A549 (cell line): ENCODE measurements around the gene U2AF1L4. TPM values are rescaled to one million over a fixed set of nuclear protein-coding genes. Genes with fewer than 3 reads are reported as not detected.

ENCODE experiments used
- ATAC-seq, 2 experiments: fragments of 200-7000 bp in 1 of 2; fragments of >200 bp in 1 of 2; cut with Nextera tagmentation in 1 of 2; cut with Tn5 transposase in 1 of 2; 3 replicates each; pipeline versions ENCODE4 v1.8.0 to v1.9.1; 2018 to 2020; ENCODE audit warnings: mild to moderate bottlenecking in 1 of 2, moderate library complexity in 1 of 2
- CTCF ChIA-PET: fragments of 300-600 bp; sonication (Branson Sonifier 250); formaldehyde crosslinking; extraction: SDS; loops from one replicate; lab custom pipeline; 2021; ENCODE audit warnings: antibody characterized with exemption, inconsistent platforms; lab: Yijun Ruan, JAX
- POLR2A ChIA-PET: fragments of 350-600 bp; formaldehyde crosslinking; extraction: SDS; loops from one replicate; lab custom pipeline; 2021; ENCODE audit warnings: antibody characterized with exemption, inconsistent platforms; lab: Yijun Ruan, JAX
- DNase-seq, 2 experiments: peaks; one replicate each; pipeline versions ENCODE4 v3.0.0 to v3.0.0-alpha.2; 2011 to 2016; ENCODE audit warnings: low read depth in 1 of 2, low spot score in 1 of 2
- FAIRE-seq: peaks from 2 replicates; lab custom pipeline; 2011; peaks lifted over from hg19 to GRCh38; lab: Jason Lieb, UNC
- H3K27ac ChIP-seq, 2 experiments: fragments of >200 bp; sonication (Bioruptor Twin); formaldehyde crosslinking; 3 replicates each; pipeline ENCODE4 v1.5.1; 2016 to 2017
- H3K4me1 ChIP-seq: fragments of >200 bp; sonication (Bioruptor Twin); formaldehyde crosslinking; 3 replicates; pipeline ENCODE4 v1.6.1; 2016
- H3K4me2 ChIP-seq: fragments of >200 bp; sonication (Bioruptor Twin); formaldehyde crosslinking; 3 replicates; pipeline ENCODE4 v1.6.1; 2016
- H3K4me3 ChIP-seq: fragments of >200 bp; sonication (Bioruptor Twin); formaldehyde crosslinking; 3 replicates; pipeline ENCODE4 v1.5.1; 2016
- H3K9me3 ChIP-seq: fragments of >200 bp; sonication (Bioruptor Twin); formaldehyde crosslinking; 3 replicates; pipeline ENCODE4 v1.6.1; 2016
- CHD2 ChIP-seq: fragments of 150-350 bp; IDR thresholded peaks from 2 replicates; pipeline ENCODE4 v1.6.1; 2014; ENCODE audit warnings: low read length; ENCODE audit not compliant: partially characterized antibody
- EHF ChIP-seq: fragments of 250-450 bp; sonication (Bioruptor Pico); IDR thresholded peaks from 2 replicates; pipeline ENCODE4 v1.5.0; 2020; ENCODE audit warnings: mild to moderate bottlenecking
- EHMT2 ChIP-seq: fragments of 200-600 bp; sonication (generic); IDR thresholded peaks from 2 replicates; pipeline ENCODE4 v1.6.1; 2016; ENCODE audit warnings: antibody characterized with exemption, low read depth, mild to moderate bottlenecking, moderate library complexity
- EP300 ChIP-seq, 2 experiments: fragments of >200 bp; sonication (Bioruptor Twin); formaldehyde crosslinking; IDR thresholded peaks; 2 replicates in 1 of 2; 3 replicates in 1 of 2; pipeline ENCODE4 v1.6.1; 2016 to 2017
- ESRRA ChIP-seq: fragments of 150-350 bp; IDR thresholded peaks from 2 replicates; pipeline ENCODE4 v1.6.1; 2014; ENCODE audit warnings: mild to moderate bottlenecking, low read length, borderline replicate concordance
- FOSB ChIP-seq: fragments of 250-450 bp; sonication (Bioruptor Pico); IDR thresholded peaks from 2 replicates; pipeline ENCODE4 v1.5.0; 2020; ENCODE audit warnings: mild to moderate bottlenecking, moderate library complexity
- FOSL2 ChIP-seq, 2 experiments: fragments of 450-650 bp in 1 of 2; fragments of >200 bp in 1 of 2; sonication (Bioruptor Twin) in 1 of 2; formaldehyde crosslinking; IDR thresholded peaks; 2 replicates each; pipeline versions ENCODE4 v1.5.0 to v1.6.1; 2016 to 2020; ENCODE audit warnings: mild to moderate bottlenecking in 1 of 2, moderate library complexity in 1 of 2
- FOXS1 ChIP-seq: fragments of 250-450 bp; sonication (Bioruptor Pico); IDR thresholded peaks from 2 replicates; pipeline ENCODE4 v1.5.0; 2020; ENCODE audit warnings: mild to moderate bottlenecking, moderate library complexity
- GATA3 ChIP-seq: IDR thresholded peaks from 2 replicates; pipeline ENCODE4 v1.6.1; 2012; ENCODE audit warnings: borderline replicate concordance
- HOXA7 ChIP-seq: fragments of 250-450 bp; sonication (Bioruptor Pico); IDR thresholded peaks from 2 replicates; pipeline ENCODE4 v1.5.0; 2020; ENCODE audit warnings: mild to moderate bottlenecking, moderate library complexity
- HOXB13 ChIP-seq: fragments of 250-450 bp; sonication (Bioruptor Pico); IDR thresholded peaks from 2 replicates; pipeline ENCODE4 v1.5.0; 2020; ENCODE audit warnings: low read depth, mild to moderate bottlenecking, moderate library complexity
- JUN ChIP-seq, 2 experiments: fragments of >200 bp; sonication (Bioruptor Twin); formaldehyde crosslinking; IDR thresholded peaks; 2 replicates in 1 of 2; 3 replicates in 1 of 2; pipeline ENCODE4 v1.6.1; 2016 to 2017
- KDM1A ChIP-seq: fragments of 200-600 bp; sonication (generic); IDR thresholded peaks from 2 replicates; pipeline ENCODE4 v1.6.1; 2016; ENCODE audit warnings: low read depth, mild to moderate bottlenecking
- KDM5A ChIP-seq: fragments of 200-600 bp; sonication (generic); IDR thresholded peaks from 2 replicates; pipeline ENCODE4 v1.6.1; 2016; ENCODE audit warnings: antibody characterized with exemption, mild to moderate bottlenecking
- MAFK ChIP-seq: fragments of 450-650 bp; IDR thresholded peaks from 2 replicates; pipeline ENCODE4 v1.6.1; 2014; ENCODE audit not compliant: partially characterized antibody
- MAZ ChIP-seq: fragments of 150-350 bp; IDR thresholded peaks from 2 replicates; pipeline ENCODE4 v1.6.1; 2014; ENCODE audit warnings: antibody characterized with exemption, low read depth, low read length, borderline replicate concordance
- MYC ChIP-seq: IDR thresholded peaks from 2 replicates; pipeline ENCODE4 v1.6.1; 2012; ENCODE audit warnings: mild to moderate bottlenecking, inconsistent platforms, low read length, improper control_type of control experiment, borderline replicate concordance
- NFE2L2 ChIP-seq: fragments of 150-350 bp; conservative IDR thresholded peaks from 2 replicates; pipeline ENCODE4 v1.6.1; 2014; ENCODE audit warnings: low read length
- NR3C1 ChIP-seq: fragments of >200 bp; sonication (Bioruptor Twin); formaldehyde crosslinking; IDR thresholded peaks from 3 replicates; pipeline ENCODE4 v1.6.1; 2017
- PHF8 ChIP-seq: fragments of 200-600 bp; sonication (generic); IDR thresholded peaks from 2 replicates; pipeline ENCODE4 v1.6.1; 2016; ENCODE audit warnings: low read depth, mild to moderate bottlenecking, antibody characterized with exemption, moderate library complexity, borderline replicate concordance
- RAD21 ChIP-seq, 2 experiments: fragments of >200 bp in 1 of 2; sonication (Bioruptor Twin) in 1 of 2; formaldehyde crosslinking in 1 of 2; IDR thresholded peaks in 1 of 2; conservative IDR thresholded peaks in 1 of 2; 2 replicates in 1 of 2; 3 replicates in 1 of 2; pipeline ENCODE4 v1.6.1; 2012 to 2018; ENCODE audit warnings: inconsistent platforms in 1 of 2
- RCOR1 ChIP-seq: fragments of 150-350 bp; IDR thresholded peaks from 2 replicates; pipeline ENCODE4 v1.6.1; 2014; ENCODE audit warnings: antibody characterized with exemption, low read length, low read depth
- RFX5 ChIP-seq: fragments of 450-650 bp; IDR thresholded peaks from 2 replicates; pipeline ENCODE4 v1.7.1; 2014; ENCODE audit warnings: antibody characterized with exemption, mild to moderate bottlenecking, moderate library complexity
- SMC3 ChIP-seq: fragments of >200 bp; sonication (Bioruptor Twin); formaldehyde crosslinking; IDR thresholded peaks from 3 replicates; pipeline ENCODE4 v1.6.1; 2018; ENCODE audit warnings: inconsistent platforms
- SREBF2 ChIP-seq: fragments of 450-650 bp; IDR thresholded peaks from 2 replicates; pipeline ENCODE4 v1.6.1; 2014; ENCODE audit warnings: mild to moderate bottlenecking, moderate library complexity
- TP53 ChIP-seq: fragments of 250-450 bp; sonication (Bioruptor Pico); IDR thresholded peaks from 2 replicates; pipeline ENCODE4 v1.5.0; 2021; ENCODE audit warnings: mild to moderate bottlenecking, moderate library complexity
- ZFP36 ChIP-seq: fragments of 450-650 bp; IDR thresholded peaks from 2 replicates; pipeline ENCODE4 v1.6.1; 2014; ENCODE audit warnings: borderline replicate concordance; ENCODE audit not compliant: partially characterized antibody
- ZNF302 ChIP-seq: fragments of 250-450 bp; sonication (Bioruptor Pico); IDR thresholded peaks from 2 replicates; pipeline ENCODE4 v1.9.0; 2021; ENCODE audit warnings: inconsistent platforms, mild to moderate bottlenecking, moderate library complexity
- ZSCAN20 ChIP-seq: fragments of 250-450 bp; sonication (Bioruptor Pico); IDR thresholded peaks from 2 replicates; pipeline ENCODE4 v1.8.0; 2022; ENCODE audit warnings: mild to moderate bottlenecking, moderate library complexity
- WGBS: methylation state at CpG from one replicate; pipeline ENCODE4 v1.1.6; 2017; ENCODE audit errors: missing lambda C conversion rate; 5-methylcytosine and 5-hydroxymethylcytosine counted together
- polyA plus RNA-seq, 4 experiments: library from polyadenylated mRNA; depleted of rRNA in 3 of 4; stranded (reverse); fragments of >200 nt; fragmentation: RNase III in 1 of 4; extraction: RNeasy Plus Mini Kit Qiagen cat#74134 plus additional on column Dnase treatment in 1 of 4; gene quantifications; 2 replicates in 3 of 4; 3 replicates in 1 of 4; pipeline ENCODE4 v1.2.3, GENCODE V29; 2011 to 2017
- TF ChIP-seq, protein P1 (sequence below): IDR thresholded peaks from 2 replicates; pipeline ENCODE4 v1.6.1; 2012
- TF ChIP-seq, protein P2 (sequence below): fragments of 250-450 bp; sonication (Bioruptor Pico); IDR thresholded peaks from 2 replicates; pipeline ENCODE4 v1.5.0; 2021; ENCODE audit warnings: mild to moderate bottlenecking, moderate library complexity, borderline replicate concordance
- TF ChIP-seq, protein P3 (sequence below): fragments of 450-650 bp; IDR thresholded peaks from 2 replicates; pipeline ENCODE4 v1.6.1; 2014; ENCODE audit warnings: antibody characterized with exemption
- TF ChIP-seq, protein P4 (sequence below): fragments of >200 bp; sonication (Bioruptor Twin); formaldehyde crosslinking; IDR thresholded peaks from 2 replicates; pipeline ENCODE4 v1.6.1; 2016
- TF ChIP-seq, protein P5 (sequence below): fragments of >200 bp; sonication (Bioruptor Twin); formaldehyde crosslinking; IDR thresholded peaks from 3 replicates; pipeline ENCODE4 v1.5.1; 2016
- TF ChIP-seq, protein P6 (sequence below): fragments of 250-450 bp; sonication (Bioruptor Pico); IDR thresholded peaks from 2 replicates; pipeline ENCODE4 v1.5.0; 2020; ENCODE audit warnings: low read depth, mild to moderate bottlenecking, moderate library complexity

The U2AF1L4 gene
- polyA plus RNA-seq, 2 of the 4 experiments (the other 2 are of a cell fraction), result 41.1 to 42.8 TPM

DNA sequence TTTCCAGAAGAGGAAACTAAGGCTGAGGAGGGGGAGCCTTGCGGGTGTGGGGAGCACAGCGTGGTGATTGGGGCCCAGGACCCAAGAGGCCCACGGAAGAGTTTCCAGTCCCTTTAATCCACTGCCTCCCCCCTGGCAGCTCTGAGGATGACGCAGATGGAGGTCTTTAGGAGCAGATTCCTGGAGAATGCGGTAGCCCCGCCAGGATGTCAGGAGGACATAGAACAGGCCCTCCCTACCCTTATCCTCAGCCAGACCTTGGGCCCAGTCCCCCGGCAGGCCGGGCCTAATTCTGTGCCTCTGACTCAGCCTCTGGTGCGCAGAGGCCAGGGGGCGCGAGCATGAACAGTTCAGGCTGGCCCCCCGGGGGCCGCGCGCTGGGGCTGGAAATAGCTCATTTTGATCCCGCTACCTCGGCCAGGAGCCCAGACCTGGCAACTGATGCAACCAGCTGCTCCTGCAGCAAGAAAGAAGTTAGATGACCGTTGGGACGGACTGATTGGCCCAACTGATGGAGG is 12.1 kb upstream of the U2AF1L4 start:
- 35% methylated on average over 19 of the region's 19 CpGs for WGBS
- Histone ChIP-seq H3K4me2 (peak overlapping the region; percentile 89), H3K4me3 (peak overlapping the region; percentile 71), H3K9me3 (no peaks in the 10 kb centered on the region), H3K4me1 (peaks cover 25% of the 10 kb centered on the region), H3K27ac (peak overlapping the region; percentile 87 to 93)
- DNase-seq, result peak in 1 of 2 experiments; percentile 63
- no peak for FAIRE-seq
- POLR2A ChIA-PET, result interaction anchor here (0.6 to 2.3 kb wide), 9 partner anchors 9 to 174 kb away, joined by 3 to 35 read pairs (median 4); partner anchors contain the start of genes LIN37, PSENEN and U2AF1L4
- peak; percentile 40 to 43 for ATAC-seq
- CTCF ChIA-PET, result interaction anchor here (0.6 to 1.3 kb wide), 3 partner anchors 9 to 1716 kb away, joined by 3 to 6 read pairs (median 3); partner anchors contain the start of gene LIN37
- no peak for TF ChIP-seq KDM1A
- TF ChIP-seq, protein P1, sequence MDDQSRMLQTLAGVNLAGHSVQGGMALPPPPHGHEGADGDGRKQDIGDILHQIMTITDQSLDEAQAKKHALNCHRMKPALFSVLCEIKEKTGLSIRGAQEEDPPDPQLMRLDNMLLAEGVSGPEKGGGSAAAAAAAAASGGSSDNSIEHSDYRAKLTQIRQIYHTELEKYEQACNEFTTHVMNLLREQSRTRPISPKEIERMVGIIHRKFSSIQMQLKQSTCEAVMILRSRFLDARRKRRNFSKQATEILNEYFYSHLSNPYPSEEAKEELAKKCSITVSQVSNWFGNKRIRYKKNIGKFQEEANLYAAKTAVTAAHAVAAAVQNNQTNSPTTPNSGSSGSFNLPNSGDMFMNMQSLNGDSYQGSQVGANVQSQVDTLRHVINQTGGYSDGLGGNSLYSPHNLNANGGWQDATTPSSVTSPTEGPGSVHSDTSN, result peak; percentile 44; the same call in 1 of the 2 replicates
- no peak for TF ChIP-seq SREBF2
- no peak for TF ChIP-seq FOXS1 (CRISPR knock-in tag)
- TF ChIP-seq ZSCAN20 (CRISPR knock-in tag), result no peak
- TF ChIP-seq, protein P2, sequence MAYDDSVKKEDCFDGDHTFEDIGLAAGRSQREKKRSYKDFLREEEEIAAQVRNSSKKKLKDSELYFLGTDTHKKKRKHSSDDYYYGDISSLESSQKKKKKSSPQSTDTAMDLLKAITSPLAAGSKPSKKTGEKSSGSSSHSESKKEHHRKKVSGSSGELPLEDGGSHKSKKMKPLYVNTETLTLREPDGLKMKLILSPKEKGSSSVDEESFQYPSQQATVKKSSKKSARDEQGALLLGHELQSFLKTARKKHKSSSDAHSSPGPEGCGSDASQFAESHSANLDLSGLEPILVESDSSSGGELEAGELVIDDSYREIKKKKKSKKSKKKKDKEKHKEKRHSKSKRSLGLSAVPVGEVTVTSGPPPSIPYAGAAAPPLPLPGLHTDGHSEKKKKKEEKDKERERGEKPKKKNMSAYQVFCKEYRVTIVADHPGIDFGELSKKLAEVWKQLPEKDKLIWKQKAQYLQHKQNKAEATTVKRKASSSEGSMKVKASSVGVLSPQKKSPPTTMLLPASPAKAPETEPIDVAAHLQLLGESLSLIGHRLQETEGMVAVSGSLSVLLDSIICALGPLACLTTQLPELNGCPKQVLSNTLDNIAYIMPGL, result no peak
- TF ChIP-seq, protein P3, sequence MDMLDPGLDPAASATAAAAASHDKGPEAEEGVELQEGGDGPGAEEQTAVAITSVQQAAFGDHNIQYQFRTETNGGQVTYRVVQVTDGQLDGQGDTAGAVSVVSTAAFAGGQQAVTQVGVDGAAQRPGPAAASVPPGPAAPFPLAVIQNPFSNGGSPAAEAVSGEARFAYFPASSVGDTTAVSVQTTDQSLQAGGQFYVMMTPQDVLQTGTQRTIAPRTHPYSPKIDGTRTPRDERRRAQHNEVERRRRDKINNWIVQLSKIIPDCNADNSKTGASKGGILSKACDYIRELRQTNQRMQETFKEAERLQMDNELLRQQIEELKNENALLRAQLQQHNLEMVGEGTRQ, result no peak
- no peak for TF ChIP-seq EHMT2
- peak in 1 of 2 experiments; percentile 12; a peak in 1 of 5 replicates for TF ChIP-seq JUN (IDR thresholded peaks at IDR 0.05)
- TF ChIP-seq RAD21 (conservative IDR thresholded peaks at IDR 0.05 in 1 of 2, IDR thresholded peaks at IDR 0.05 in 1 of 2), result no peak
- no peak for TF ChIP-seq KDM5A
- TF ChIP-seq EP300 (IDR thresholded peaks at IDR 0.05), result no peak
- TF ChIP-seq ZFP36, result no peak
- 0 out of 3 replicates have a peak, but pooled peaks have one; percentile 12 for TF ChIP-seq SMC3
- no peak for TF ChIP-seq EHF (CRISPR knock-in tag)
- TF ChIP-seq, protein P4, sequence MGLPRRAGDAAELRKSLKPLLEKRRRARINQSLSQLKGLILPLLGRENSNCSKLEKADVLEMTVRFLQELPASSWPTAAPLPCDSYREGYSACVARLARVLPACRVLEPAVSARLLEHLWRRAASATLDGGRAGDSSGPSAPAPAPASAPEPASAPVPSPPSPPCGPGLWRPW, result no peak
- TF ChIP-seq FOSB (CRISPR knock-in tag), result no peak
- TF ChIP-seq GATA3, result 0 out of 2 replicates have a peak, but pooled peaks have one; percentile 29
- no peak for TF ChIP-seq HOXB13 (CRISPR knock-in tag)
- TF ChIP-seq, protein P5, sequence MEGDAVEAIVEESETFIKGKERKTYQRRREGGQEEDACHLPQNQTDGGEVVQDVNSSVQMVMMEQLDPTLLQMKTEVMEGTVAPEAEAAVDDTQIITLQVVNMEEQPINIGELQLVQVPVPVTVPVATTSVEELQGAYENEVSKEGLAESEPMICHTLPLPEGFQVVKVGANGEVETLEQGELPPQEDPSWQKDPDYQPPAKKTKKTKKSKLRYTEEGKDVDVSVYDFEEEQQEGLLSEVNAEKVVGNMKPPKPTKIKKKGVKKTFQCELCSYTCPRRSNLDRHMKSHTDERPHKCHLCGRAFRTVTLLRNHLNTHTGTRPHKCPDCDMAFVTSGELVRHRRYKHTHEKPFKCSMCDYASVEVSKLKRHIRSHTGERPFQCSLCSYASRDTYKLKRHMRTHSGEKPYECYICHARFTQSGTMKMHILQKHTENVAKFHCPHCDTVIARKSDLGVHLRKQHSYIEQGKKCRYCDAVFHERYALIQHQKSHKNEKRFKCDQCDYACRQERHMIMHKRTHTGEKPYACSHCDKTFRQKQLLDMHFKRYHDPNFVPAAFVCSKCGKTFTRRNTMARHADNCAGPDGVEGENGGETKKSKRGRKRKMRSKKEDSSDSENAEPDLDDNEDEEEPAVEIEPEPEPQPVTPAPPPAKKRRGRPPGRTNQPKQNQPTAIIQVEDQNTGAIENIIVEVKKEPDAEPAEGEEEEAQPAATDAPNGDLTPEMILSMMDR, result no peak
- TF ChIP-seq RCOR1, result no peak
- TF ChIP-seq ESRRA, result no peak
- TF ChIP-seq HOXA7 (CRISPR knock-in tag), result no peak
- no peak for TF ChIP-seq CHD2
- TF ChIP-seq MYC, result no peak
- TF ChIP-seq MAFK, result no peak
- TF ChIP-seq NR3C1, result no peak
- TF ChIP-seq NFE2L2, result no peak
- TF ChIP-seq RFX5, result no peak
- TF ChIP-seq, protein P6, sequence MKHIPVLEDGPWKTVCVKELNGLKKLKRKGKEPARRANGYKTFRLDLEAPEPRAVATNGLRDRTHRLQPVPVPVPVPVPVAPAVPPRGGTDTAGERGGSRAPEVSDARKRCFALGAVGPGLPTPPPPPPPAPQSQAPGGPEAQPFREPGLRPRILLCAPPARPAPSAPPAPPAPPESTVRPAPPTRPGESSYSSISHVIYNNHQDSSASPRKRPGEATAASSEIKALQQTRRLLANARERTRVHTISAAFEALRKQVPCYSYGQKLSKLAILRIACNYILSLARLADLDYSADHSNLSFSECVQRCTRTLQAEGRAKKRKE, result no peak
- no peak for TF ChIP-seq PHF8
- no peak for TF ChIP-seq TP53 (CRISPR knock-in tag)
- TF ChIP-seq MAZ, result no peak
- no peak for TF ChIP-seq ZNF302 (CRISPR knock-in tag)
- no peak for TF ChIP-seq FOSL2 (IDR thresholded peaks at IDR 0.05)
- TF ChIP-seq FOSL2 (CRISPR knock-in tag; IDR thresholded peaks at IDR 0.05), result peak; percentile 59
